Measurements from ENCODE around the gene ZNF518B. TPM values are rescaled to one million over a fixed set of nuclear protein-coding genes. Genes with fewer than 3 reads are reported as not detected.

The ZNF518B gene
- total RNA-seq, 2 experiments from 2014 or later, result 14.0 to 16.2 TPM

DNA sequence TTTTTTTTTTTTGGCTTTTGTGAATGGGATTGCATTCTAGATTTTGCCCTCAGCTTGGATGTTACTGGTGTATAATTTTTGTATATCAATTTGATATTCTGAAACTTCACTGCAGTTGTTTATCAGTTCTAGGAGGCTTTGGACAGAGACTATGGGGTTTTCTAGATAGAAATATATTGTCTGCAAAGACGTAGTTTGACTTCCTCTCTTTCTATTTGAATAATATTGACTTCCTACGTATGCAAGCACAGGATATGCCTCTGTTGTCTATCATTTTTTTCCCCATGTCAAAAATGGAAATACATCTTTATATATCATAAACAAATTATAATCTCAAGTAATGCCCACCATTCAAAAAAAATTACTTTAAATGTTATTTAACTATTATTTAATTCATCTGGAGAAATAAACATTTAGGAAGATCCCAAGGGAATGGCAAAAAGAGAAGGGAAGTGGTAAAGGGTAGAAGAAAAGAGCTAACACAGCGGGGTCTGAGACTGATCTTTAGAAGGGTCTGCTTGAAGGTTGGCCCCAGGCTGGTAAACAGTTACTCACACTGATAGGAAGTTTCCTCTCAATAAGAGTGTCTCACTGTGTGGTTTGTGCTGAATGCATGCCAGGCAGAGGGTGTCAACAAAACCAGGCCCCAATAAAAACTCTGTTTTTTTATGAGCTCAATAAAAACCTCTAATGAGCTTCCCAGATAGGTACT is 35.7 kb downstream of the ZNF518B start:
- no peak for ATAC-seq
- intact Hi-C loops (cut with DNase I, micrococcal nuclease), result no loop called here

DNA sequence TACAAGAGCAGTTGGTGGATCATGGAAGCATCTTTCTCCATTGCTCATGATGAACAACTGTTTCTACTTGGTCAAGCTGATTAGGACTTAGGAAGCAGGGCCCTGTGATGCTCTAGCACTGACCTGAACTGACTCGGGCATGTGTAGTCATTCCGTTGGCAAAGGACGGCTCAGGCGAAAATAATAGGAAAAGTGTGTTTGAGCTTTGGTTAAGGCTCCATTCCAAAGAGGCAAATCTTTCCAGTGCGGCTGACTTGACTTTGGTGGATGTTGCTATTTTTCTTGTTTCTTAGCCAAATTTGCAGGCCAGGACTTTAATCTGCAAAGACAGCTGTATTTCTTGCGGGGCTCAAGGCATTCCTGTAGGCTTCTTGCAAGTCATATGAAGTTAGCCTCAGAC is 39.5 kb downstream of the ZNF518B start:
- ChIA-PET CTCF (no interaction called here), POLR2A (no interaction called here)
- no peak for DNase-seq
- intact Hi-C loops (cut with DNase I, micrococcal nuclease), result no loop called here
- no peak overlapping the region for H3K4me3 Mint-ChIP-seq
- peaks cover 9% of the 10 kb centered on the region for H3K9me3 Mint-ChIP-seq (ENCODE audit: low read depth)
- H3K36me3 Mint-ChIP-seq (ENCODE audit: low read depth), result no peaks in the 10 kb centered on the region
- H3K27me3 Mint-ChIP-seq, result no peaks in the 10 kb centered on the region
- no peak for ATAC-seq
- peaks cover 8% of the 10 kb centered on the region for H3K4me1 Mint-ChIP-seq
- no peak overlapping the region for H3K27ac Mint-ChIP-seq

More for the DNA sequence above, 35.7 kb downstream of the ZNF518B start:
- Mint-ChIP-seq H3K4me1 (peaks cover 3% of the 10 kb centered on the region), H3K9me3 (ENCODE audit: low read depth) (peaks cover 24% of the 10 kb centered on the region), H3K4me3 (no peak overlapping the region), H3K27ac (no peak overlapping the region), H3K27me3 (peaks cover 2% of the 10 kb centered on the region), H3K36me3 (ENCODE audit: low read depth) (no peaks in the 10 kb centered on the region)
- ChIA-PET POLR2A (no interaction called here), CTCF (interaction anchor here (1.2 kb wide), 1 partner anchor 40 kb away, joined by 4 read pairs; no protein-coding TSS in a partner anchor)
- no peak for DNase-seq

DNA sequence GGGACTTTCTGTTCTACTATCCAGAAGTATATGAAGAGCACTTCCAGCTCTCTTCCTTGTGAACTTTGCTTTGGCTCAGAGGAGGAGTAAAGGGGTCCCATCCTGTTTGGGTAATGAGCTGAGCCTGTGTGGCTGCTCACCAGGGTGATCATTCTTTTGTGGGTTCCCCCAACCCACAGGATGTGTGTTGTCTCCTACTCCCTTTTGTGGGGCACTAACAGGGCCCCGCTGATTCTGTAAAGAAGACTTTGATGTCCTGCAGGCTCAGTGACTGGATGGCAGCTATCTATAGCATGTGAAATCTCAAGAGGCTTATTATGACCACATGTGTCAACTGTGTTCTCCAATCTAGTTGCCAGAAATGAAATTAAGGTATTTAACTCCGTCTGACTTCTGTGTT is 40.8 kb downstream of the ZNF518B start:
- Mint-ChIP-seq H3K9me3 (ENCODE audit: low read depth) (peaks cover 8% of the 10 kb centered on the region), H3K27ac (no peak overlapping the region), H3K4me1 (peaks cover 8% of the 10 kb centered on the region), H3K27me3 (no peaks in the 10 kb centered on the region), H3K4me3 (no peak overlapping the region), H3K36me3 (ENCODE audit: low read depth) (no peaks in the 10 kb centered on the region)
- intact Hi-C loops (cut with DNase I, micrococcal nuclease), result no loop called here
- POLR2A ChIA-PET, result no interaction called here
- ATAC-seq (peak; percentile 65), DNase-seq (peak; percentile 10)
- CTCF ChIA-PET, result interaction anchor here (0.6 to 1.4 kb wide), 2 partner anchors 12 to 325 kb away, joined by 3 to 4 read pairs; no protein-coding TSS in a partner anchor

DNA sequence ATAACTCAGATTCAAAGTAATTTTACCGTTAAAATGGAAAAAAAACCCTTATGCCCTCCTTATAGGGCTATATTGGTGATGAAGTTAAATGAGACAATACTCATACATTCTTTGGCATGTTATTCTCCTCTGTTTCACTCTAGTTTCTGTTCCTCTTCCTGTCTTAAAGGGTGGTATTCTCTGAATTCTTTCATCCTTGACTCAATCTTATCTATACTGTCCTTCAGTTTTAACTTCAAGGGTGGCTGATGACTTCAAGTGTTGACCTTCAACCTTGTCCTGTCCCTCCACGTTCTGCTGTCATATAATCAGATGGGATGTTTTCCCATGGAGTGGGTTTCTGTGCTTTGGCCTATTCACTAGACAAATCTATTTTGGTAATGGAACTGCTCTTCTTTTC is 44.0 kb downstream of the ZNF518B start:
- Mint-ChIP-seq H3K9me3 (ENCODE audit: low read depth) (no peaks in the 10 kb centered on the region), H3K27me3 (no peaks in the 10 kb centered on the region), H3K4me3 (no peak overlapping the region), H3K4me1 (peaks cover 8% of the 10 kb centered on the region), H3K36me3 (ENCODE audit: low read depth) (no peaks in the 10 kb centered on the region), H3K27ac (no peak overlapping the region)
- DNase-seq (no peak), ATAC-seq (no peak)
- POLR2A ChIA-PET, result no interaction called here
- CTCF ChIA-PET, result no interaction called here
- intact Hi-C loops (cut with DNase I, micrococcal nuclease), result no loop called here

DNA sequence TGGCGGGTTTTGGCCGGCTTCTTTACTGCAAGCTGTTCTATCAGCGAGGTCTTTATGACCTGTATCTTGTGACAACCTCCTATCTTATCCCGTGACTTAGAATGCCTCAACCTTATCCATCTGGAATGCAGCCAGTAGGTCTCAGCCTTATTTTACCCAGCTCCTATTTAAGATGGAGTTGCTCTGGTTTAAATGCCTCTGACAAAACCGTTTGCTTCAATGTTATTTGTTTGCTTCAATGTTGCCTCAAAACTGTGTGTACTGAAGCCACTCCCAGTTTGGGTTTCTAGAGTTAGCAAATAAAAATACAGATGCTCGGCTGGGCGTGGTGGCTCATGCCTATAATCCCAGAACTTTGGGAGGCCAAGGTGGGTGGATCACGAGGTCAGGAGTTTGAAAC is 51.6 kb downstream of the ZNF518B start:
- ATAC-seq (no peak), DNase-seq (no peak)
- H3K4me1 Mint-ChIP-seq, result no peaks in the 10 kb centered on the region
- H3K36me3 Mint-ChIP-seq (ENCODE audit: low read depth), result no peaks in the 10 kb centered on the region
- ChIA-PET CTCF (interaction anchor here (0.6 to 2.2 kb wide), 2 partner anchors 15 to 240 kb away, joined by 5 read pairs; no protein-coding TSS in a partner anchor), POLR2A (no interaction called here)
- H3K27me3 Mint-ChIP-seq, result no peaks in the 10 kb centered on the region
- no peaks in the 10 kb centered on the region for H3K9me3 Mint-ChIP-seq (ENCODE audit: low read depth)
- no peak overlapping the region for H3K4me3 Mint-ChIP-seq
- H3K27ac Mint-ChIP-seq, result no peak overlapping the region
- intact Hi-C loops (cut with DNase I, micrococcal nuclease), result loop anchor here in 1 of 2 experiments (10.0 kb wide), 1 partner anchor 641 kb away; no protein-coding TSS in a partner anchor

DNA sequence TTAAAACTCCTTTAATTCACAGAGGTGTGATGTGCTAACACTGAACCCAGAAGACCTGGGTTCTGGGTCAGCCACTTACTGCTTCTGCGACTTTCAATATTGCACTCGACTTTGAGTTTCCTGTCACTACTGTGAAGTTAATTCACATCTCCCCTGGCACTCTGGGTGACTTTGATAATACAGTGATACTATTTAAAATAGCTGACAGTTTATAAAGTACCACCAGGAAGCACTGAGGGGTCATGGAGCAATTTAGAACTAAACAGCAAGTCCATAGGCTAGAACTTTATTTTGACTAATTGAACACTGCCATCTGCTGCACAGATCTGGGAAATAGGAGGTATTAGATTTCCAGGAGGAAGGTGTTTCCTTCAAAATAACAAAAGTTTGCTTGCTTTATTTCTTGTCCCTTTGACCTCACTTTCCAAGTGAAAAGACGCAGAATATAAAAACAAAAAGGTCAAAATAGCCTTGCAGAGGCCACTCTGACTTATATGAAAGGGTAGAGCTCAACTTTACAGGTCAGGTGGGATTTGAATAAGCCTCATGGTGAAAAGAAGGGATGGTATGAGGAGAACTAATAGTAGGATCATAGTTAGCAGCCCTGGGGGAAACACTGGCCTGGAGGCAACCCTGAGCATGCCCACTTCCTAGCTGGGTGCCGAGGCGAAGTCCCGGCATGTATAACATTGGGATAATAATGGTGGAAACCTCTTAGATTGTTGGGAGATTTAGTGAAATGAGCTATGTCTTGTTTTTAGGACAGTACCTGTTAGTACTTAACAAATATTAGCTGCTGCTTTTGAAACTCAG is 53.4 kb downstream of the ZNF518B start:
- ChIA-PET CTCF (interaction anchor here (0.8 to 2.2 kb wide), 7 partner anchors 12 to 246 kb away, joined by 3 to 11 read pairs (median 5); no protein-coding TSS in a partner anchor), POLR2A (no interaction called here)
- Mint-ChIP-seq H3K4me1 (no peaks in the 10 kb centered on the region), H3K9me3 (ENCODE audit: low read depth) (no peaks in the 10 kb centered on the region), H3K36me3 (ENCODE audit: low read depth) (no peaks in the 10 kb centered on the region), H3K27me3 (no peaks in the 10 kb centered on the region), H3K27ac (no peak overlapping the region), H3K4me3 (no peak overlapping the region)
- DNase-seq (peak; percentile 7), ATAC-seq (no peak)
- intact Hi-C loops (cut with DNase I, micrococcal nuclease), result loop anchor here (1.0 to 10.0 kb wide), 5 partner anchors 239 to 642 kb away; no protein-coding TSS in a partner anchor

DNA sequence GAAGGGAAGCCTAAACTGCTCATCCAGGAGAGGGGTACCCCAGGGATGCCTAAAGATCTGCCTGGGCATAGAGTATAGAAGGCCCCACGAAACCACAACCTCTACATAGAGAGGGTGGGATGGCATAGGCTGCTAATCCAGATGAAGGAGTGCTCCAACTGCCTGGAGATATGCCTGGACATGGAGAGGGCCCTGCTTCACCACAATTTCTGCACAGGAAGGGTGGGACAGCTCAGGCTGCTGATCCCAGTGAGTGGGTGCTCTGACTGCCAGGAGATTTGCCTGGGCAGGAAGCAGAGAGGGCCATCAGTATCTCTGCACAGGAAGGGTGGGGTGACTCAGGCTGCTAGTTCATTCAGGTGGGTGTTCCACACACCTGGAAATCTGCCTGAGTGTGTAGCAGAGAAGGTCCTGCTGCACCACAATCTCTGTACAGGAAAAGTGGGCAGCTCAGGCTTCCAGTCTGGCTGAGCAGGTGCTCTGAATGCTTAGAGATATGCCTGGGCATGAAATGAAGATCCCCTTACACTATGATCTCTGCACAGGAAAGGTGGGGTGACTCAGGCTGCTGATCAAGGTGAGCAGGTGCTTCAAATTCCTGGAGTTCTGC is 61.1 kb downstream of the ZNF518B start:
- intact Hi-C loops (cut with DNase I, micrococcal nuclease), result no loop called here

More for the DNA sequence above, 61.1 kb downstream of the ZNF518B start:
- Mint-ChIP-seq H3K27me3 (peaks cover 3% of the 10 kb centered on the region), H3K4me3 (no peak overlapping the region), H3K27ac (no peak overlapping the region), H3K36me3 (ENCODE audit: low read depth) (no peaks in the 10 kb centered on the region), H3K9me3 (ENCODE audit: low read depth) (peaks cover 5% of the 10 kb centered on the region), H3K4me1 (no peaks in the 10 kb centered on the region)
- ChIA-PET CTCF (no interaction called here), POLR2A (no interaction called here)
- ATAC-seq, result no peak
- DNase-seq, result no peak

Other genes starting within 250 kb of the ZNF518B start
- gene CLNK, start 227.3 kb upstream of the ZNF518B start, total RNA-seq, result not detected